Heart left ventricle (tissue), 16 donors: ENCODE results near the gene NMB. TPM values are rescaled to one million over a fixed set of nuclear protein-coding genes. Genes with fewer than 3 reads are reported as not detected.

ENCODE experiments used
- ATAC-seq, 4 donors: fragments of 200-7000 bp; cut with Tn5 transposase; one replicate each; pipeline ENCODE4 v1.9.1; 2020 to 2022; ENCODE audit warnings: moderate library complexity in 4 of 4, mild to moderate bottlenecking in 3 of 4, moderate number of reproducible peaks in 1 of 4
- DNase-seq, 5 donors: peaks; one replicate each; pipeline ENCODE4 v3.0.0-alpha.2; 2020
- H3K27ac ChIP-seq, 12 donors: fragments of 200-600 bp; sonication (generic) in 4 of 12; one replicate each; pipeline versions ENCODE4 v1.5.0 to v1.8.0; 2016 to 2022; ENCODE audit warnings: mild to moderate bottlenecking in 2 of 12
- H3K27me3 ChIP-seq, 9 donors: fragments of 200-600 bp; sonication (generic) in 2 of 9; one replicate each; pipeline versions ENCODE4 v1.5.1 to v1.8.0; 2016 to 2022; ENCODE audit warnings: mild to moderate bottlenecking in 3 of 9
- H3K36me3 ChIP-seq, 9 donors: fragments of 200-600 bp; sonication (generic) in 2 of 9; one replicate each; pipeline versions ENCODE4 v1.5.0 to v1.8.0; 2018 to 2022; ENCODE audit warnings: mild to moderate bottlenecking in 2 of 9
- H3K4me1 ChIP-seq, 12 donors: fragments of 200-600 bp; sonication (generic) in 4 of 12; one replicate each; pipeline versions ENCODE4 v1.5.0 to v1.8.0; 2016 to 2022; ENCODE audit warnings: mild to moderate bottlenecking in 3 of 12
- H3K4me3 ChIP-seq, 12 donors: fragments of 200-600 bp; sonication (generic) in 4 of 12; one replicate each; pipeline versions ENCODE4 v1.5.0 to v1.8.0; 2017 to 2022; ENCODE audit warnings: mild to moderate bottlenecking in 9 of 12, moderate library complexity in 4 of 12
- H3K9me3 ChIP-seq, 12 donors: fragments of 200-600 bp; sonication (generic) in 4 of 12; one replicate each; pipeline versions ENCODE4 v1.5.0 to v1.8.0; 2016 to 2022; ENCODE audit warnings: mild to moderate bottlenecking in 1 of 12
- POLR2A ChIP-seq, 2 donors: fragments of 450-650 bp; IDR thresholded peaks; one replicate each; pipeline ENCODE4 v1.6.1; 2017; ENCODE audit warnings: antibody characterized with exemption in 2 of 2, mild to moderate bottlenecking in 2 of 2, moderate library complexity in 2 of 2
- WGBS, 4 donors: extraction: QIAGEN DNeasy Blood & Tissue Kit in 2 of 4; methylation state at CpG; one replicate each; pipeline versions ENCODE4 v1.1.5 to v1.1.7; 2013 to 2018; 5-methylcytosine and 5-hydroxymethylcytosine counted together
- intact Hi-C, 10 donors: fragments of 100-400 bp; cut with DNase I; formaldehyde crosslinking; loops; one replicate each; pipeline versions ENCODE4 v1.11.1 to v1.14.2; 2022
- polyA plus RNA-seq, 2 donors: library from polyadenylated mRNA; stranded (reverse); fragments of 200-250 nt; gene quantifications; one replicate each; pipeline ENCODE4 v1.2.3, GENCODE V29; 2013
- total RNA-seq, 9 donors: library from RNA; depleted of rRNA in 2 of 9; stranded (reverse); fragments of >200 nt in 2 of 9; fragmentation: NEBNext Ultra II Directional in 3 of 9; extraction: Animal tissue kit (Norgen Biotek cat#: 25700) in 3 of 9; gene quantifications; one replicate each; pipeline versions ENCODE4 v1.1.0 to v1.2.4, GENCODE V29; 2016 to 2023
- TF ChIP-seq, protein P1 (sequence below), 12 donors: fragments of 200-600 bp; sonication (generic) in 4 of 12; IDR thresholded peaks; one replicate each; pipeline versions ENCODE4 v1.5.0 to v1.8.0; 2018 to 2022; ENCODE audit warnings: antibody characterized with exemption in 12 of 12, mild to moderate bottlenecking in 5 of 12
- donor health status: ischemic (EF 13 %, LVEDD 7.1; RV severe dilation, severe dysfunction).
- donor health status: healthy with polysubstance abuse.
- donor health status: DM: no; HTN: yes; CAD: no.
- donor health status: DM: no; HTN: no; CAD: no.
- donor health status: ischemic (EF 25% LVEDD 6.9; RV normal size, moderate dysfunction).
- donor health status: ischemic (EF 25% LVEDD 5.7; RV mildly dilated, moderate dysfunction).
- donor health status: healthy.
- donor health status: DM: yes; HTN: yes; CAD: no.
- donor health status: ischemic (EF 35%, LVEDD 5.7; RV mildly dilated, moderate dysfunction).
- donor health status: nonischemic (EF 11% LVEDD 7.7; RV severe dilation, severe dysfunction).
- donor health status: DM: yes; HTN: yes; CAD: no.
- donor health status: PGD.
- donor health status: ischemic (EF 29% LVEDD 5.4; RV normal size, mild dysfunction).
- donor health status: nonischemic (EF 23%, LVEDD 6.1; RV moderate dilation, normal function).

The NMB gene
- total and polyA plus RNA-seq, 11 donors: 1.4 to 8.6 (median 2.9) TPM

- WGBS, 4 donors: 22 to 38% (median 24%) methylated on average over 10 to 17 of the region's 17 CpGs
- DNase-seq (peak in 1 of 5 donors; percentile 27), ATAC-seq (no peak)
- intact Hi-C loops: loop anchor here (2.0 to 10.0 kb wide), 15 partner anchors 45 to 277 kb away; partner anchors contain the start of genes ALPK3 (in 4 of the 10), SEC11A (in 4 of the 10), ZNF592 (in 1 of the 10) and ZSCAN2 (in 1 of the 10)
- no peaks in the 10 kb centered on the region for H3K27me3 ChIP-seq
- no peaks in the 10 kb centered on the region for H3K9me3 ChIP-seq
- H3K27ac ChIP-seq: peak overlapping the region in 11 of 12 donors; percentile 58 to 90 (median 79)
- peaks cover 0 to 4% (median 0%) of the 10 kb centered on the region in 9 donors for H3K36me3 ChIP-seq
- H3K4me3 ChIP-seq: peak overlapping the region; percentile 6 to 87 (median 70)
- peaks cover 0 to 46% (median 25%) of the 10 kb centered on the region in 12 donors for H3K4me1 ChIP-seq
- no peak for TF ChIP-seq POLR2A (IDR thresholded peaks at IDR 0.05)
- TF ChIP-seq, protein P1, sequence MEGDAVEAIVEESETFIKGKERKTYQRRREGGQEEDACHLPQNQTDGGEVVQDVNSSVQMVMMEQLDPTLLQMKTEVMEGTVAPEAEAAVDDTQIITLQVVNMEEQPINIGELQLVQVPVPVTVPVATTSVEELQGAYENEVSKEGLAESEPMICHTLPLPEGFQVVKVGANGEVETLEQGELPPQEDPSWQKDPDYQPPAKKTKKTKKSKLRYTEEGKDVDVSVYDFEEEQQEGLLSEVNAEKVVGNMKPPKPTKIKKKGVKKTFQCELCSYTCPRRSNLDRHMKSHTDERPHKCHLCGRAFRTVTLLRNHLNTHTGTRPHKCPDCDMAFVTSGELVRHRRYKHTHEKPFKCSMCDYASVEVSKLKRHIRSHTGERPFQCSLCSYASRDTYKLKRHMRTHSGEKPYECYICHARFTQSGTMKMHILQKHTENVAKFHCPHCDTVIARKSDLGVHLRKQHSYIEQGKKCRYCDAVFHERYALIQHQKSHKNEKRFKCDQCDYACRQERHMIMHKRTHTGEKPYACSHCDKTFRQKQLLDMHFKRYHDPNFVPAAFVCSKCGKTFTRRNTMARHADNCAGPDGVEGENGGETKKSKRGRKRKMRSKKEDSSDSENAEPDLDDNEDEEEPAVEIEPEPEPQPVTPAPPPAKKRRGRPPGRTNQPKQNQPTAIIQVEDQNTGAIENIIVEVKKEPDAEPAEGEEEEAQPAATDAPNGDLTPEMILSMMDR (IDR thresholded peaks at IDR 0.05): no peak
Measured at GRCh38 chr15:84657748-84658079, 285 bp downstream of the NMB start.

- Histone ChIP-seq H3K4me1 (peaks cover 0 to 52% (median 32%) of the 10 kb centered on the region in 12 donors), H3K27ac (no peak overlapping the region), H3K4me3 (peak overlapping the region in 1 of 12 donors; percentile 62), H3K27me3 (no peaks in the 10 kb centered on the region), H3K9me3 (no peaks in the 10 kb centered on the region), H3K36me3 (peaks cover 0 to 12% (median 7%) of the 10 kb centered on the region in 9 donors)
- intact Hi-C loops: loop anchor here (2.0 to 10.0 kb wide), 14 partner anchors 45 to 278 kb away; partner anchors contain the start of genes ALPK3 (in 4 of the 10), SEC11A (in 3 of the 10), ZNF592 (in 1 of the 10) and ZSCAN2 (in 1 of the 10)
- no peak for TF ChIP-seq POLR2A (IDR thresholded peaks at IDR 0.05)
- TF ChIP-seq, protein P1 (IDR thresholded peaks at IDR 0.05): no peak
- DNase-seq: no peak
- 92 to 95% (median 93%) methylated on average over 6 to 7 of the region's 7 CpGs for WGBS, 4 donors
- ATAC-seq: no peak
Measured at GRCh38 chr15:84656972-84657371, 1.0 kb downstream of the NMB start.

DNA sequence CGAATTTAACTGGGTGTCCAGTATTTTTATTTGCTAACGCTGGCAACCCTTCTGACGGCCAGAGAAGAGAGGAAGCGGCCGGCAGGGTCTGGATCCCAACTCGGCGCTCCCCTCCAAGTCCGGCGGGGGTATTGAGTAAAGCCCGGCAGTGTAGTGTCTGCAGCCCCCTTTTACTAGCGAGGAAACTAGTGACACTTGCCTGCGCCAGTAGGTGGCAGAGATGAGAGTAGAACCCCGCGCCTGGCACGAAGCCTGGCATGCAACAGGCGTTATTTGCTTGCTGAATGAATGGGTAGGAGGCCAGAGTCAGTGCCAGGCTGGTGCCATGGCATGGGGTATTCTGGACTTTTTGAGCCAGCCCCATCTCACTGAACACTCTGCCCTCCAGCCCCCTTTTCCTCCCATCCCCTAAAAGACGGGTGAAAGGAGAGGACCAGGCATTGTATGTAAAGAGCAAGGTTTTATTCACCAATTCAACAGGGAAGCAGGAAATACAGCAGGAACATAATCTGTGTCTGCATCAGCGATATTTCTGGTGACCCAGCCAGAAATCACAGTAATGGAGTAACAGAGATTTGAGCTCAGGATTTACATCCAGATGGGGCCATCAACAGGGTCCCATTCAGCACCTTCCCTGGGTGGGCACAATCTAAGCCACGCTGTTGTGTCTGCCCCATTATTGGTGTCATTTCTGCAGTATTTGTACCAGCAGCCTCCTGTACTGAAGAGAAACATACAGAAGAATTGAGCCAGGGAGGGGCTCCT is 3.1 kb downstream of the NMB start:
- intact Hi-C loops: loop anchor here (1.0 to 10.0 kb wide), 20 partner anchors 22 to 280 kb away; partner anchors contain the start of genes ALPK3 (in 4 of the 10), SEC11A (in 3 of the 10), ZSCAN2 (in 3 of the 10) and ZNF592 (in 2 of the 10)
- Histone ChIP-seq H3K4me3 (peak overlapping the region; percentile 48 to 89 (median 80)), H3K27ac (peak overlapping the region; percentile 6 to 94 (median 88)), H3K4me1 (peaks cover 0 to 69% (median 42%) of the 10 kb centered on the region in 12 donors), H3K9me3 (no peaks in the 10 kb centered on the region), H3K36me3 (peaks cover 0 to 30% (median 28%) of the 10 kb centered on the region in 9 donors), H3K27me3 (no peaks in the 10 kb centered on the region)
- peak; percentile 76 to 87 (median 82) for DNase-seq
- TF ChIP-seq, protein P1 (IDR thresholded peaks at IDR 0.05): peak; percentile 41 to 74 (median 64)
- no peak for TF ChIP-seq POLR2A (IDR thresholded peaks at IDR 0.05)
- WGBS, 4 donors: 6 to 8% (median 7%) methylated on average over 18 to 19 of the region's 19 CpGs
- peak; percentile 26 to 62 (median 41) for ATAC-seq
